ENCODE results near the gene EIF5B. TPM values are rescaled to one million over a fixed set of nuclear protein-coding genes. Genes with fewer than 3 reads are reported as not detected.

EIF5B gene
- total RNA-seq, 1 experiment from 2014 or later: 2.0 TPM

GRCh38 chr2:99433340-99433739 is 96.2 kb downstream of the EIF5B start:
- no peak for DNase-seq (ENCODE audit: low read depth)
- in situ Hi-C loops (cut with HindIII; ENCODE audit: low pct_unique_long_range_greater_than_20kb, low sequenced_read_pairs): no loop called here

- no peak for DNase-seq (ENCODE audit: low read depth)
- in situ Hi-C loops (cut with HindIII; ENCODE audit: low pct_unique_long_range_greater_than_20kb, low sequenced_read_pairs): no loop called here
Measured at GRCh38 chr2:99436874-99437273, 99.7 kb downstream of the EIF5B start.

GRCh38 chr2:99439971-99440505 is 102.8 kb downstream of the EIF5B start:
- DNase-seq (ENCODE audit: low read depth): no peak

GRCh38 chr2:99442837-99443236 is 105.6 kb downstream of the EIF5B start:
- in situ Hi-C loops (cut with HindIII; ENCODE audit: low pct_unique_long_range_greater_than_20kb, low sequenced_read_pairs): no loop called here
- DNase-seq (ENCODE audit: low read depth): no peak

More at GRCh38 chr2:99439971-99440505, 102.8 kb downstream of the EIF5B start:
- in situ Hi-C loops (cut with HindIII; ENCODE audit: low pct_unique_long_range_greater_than_20kb, low sequenced_read_pairs): no loop called here

GRCh38 chr2:99444222-99444621 is 107.0 kb downstream of the EIF5B start:
- in situ Hi-C loops (cut with HindIII; ENCODE audit: low pct_unique_long_range_greater_than_20kb, low sequenced_read_pairs): no loop called here

GRCh38 chr2:99445065-99445464 is 107.9 kb downstream of the EIF5B start:
- no peak for DNase-seq (ENCODE audit: low read depth)
- in situ Hi-C loops (cut with HindIII; ENCODE audit: low pct_unique_long_range_greater_than_20kb, low sequenced_read_pairs): no loop called here

More at GRCh38 chr2:99444222-99444621, 107.0 kb downstream of the EIF5B start:
- no peak for DNase-seq (ENCODE audit: low read depth)

GRCh38 chr2:99448556-99448955 is 111.4 kb downstream of the EIF5B start:
- no peak for DNase-seq (ENCODE audit: low read depth)
- in situ Hi-C loops (cut with HindIII; ENCODE audit: low pct_unique_long_range_greater_than_20kb, low sequenced_read_pairs): no loop called here

- no peak for DNase-seq (ENCODE audit: low read depth)
- in situ Hi-C loops (cut with HindIII; ENCODE audit: low pct_unique_long_range_greater_than_20kb, low sequenced_read_pairs): no loop called here
Measured at GRCh38 chr2:99450199-99450598, 113.0 kb downstream of the EIF5B start.

Other genes with a start within 250 kb of the EIF5B start
- 0.95 and 4.2 TPM in 2 replicates for gene C2orf15, start 195.7 kb upstream of the EIF5B start, total RNA-seq (2014; rRNA removed; shearing (Covaris generic); ENCODE audit: low replicate concordance)
- 0.35 and 1.8 TPM in 2 replicates for gene TSGA10, start 182.4 kb upstream of the EIF5B start, total RNA-seq (2014; rRNA removed; shearing (Covaris generic); ENCODE audit: low replicate concordance)
- 15.7 and 25.2 TPM in 2 replicates for gene LIPT1, start 182.4 kb upstream of the EIF5B start, total RNA-seq (2014; rRNA removed; shearing (Covaris generic); ENCODE audit: low replicate concordance)
- 30.1 and 40.0 TPM in 2 replicates for gene MITD1, start 156.3 kb upstream of the EIF5B start, total RNA-seq (2014; rRNA removed; shearing (Covaris generic); ENCODE audit: low replicate concordance)
- 54.8 and 78.0 TPM in 2 replicates for gene MRPL30, start 156.2 kb upstream of the EIF5B start, total RNA-seq (2014; rRNA removed; shearing (Covaris generic); ENCODE audit: low replicate concordance)
- gene LYG2, start 81.7 kb upstream of the EIF5B start, total RNA-seq (2014; rRNA removed; shearing (Covaris generic); ENCODE audit: low replicate concordance): not detected in 2 replicates
- gene LYG1, start 36.2 kb upstream of the EIF5B start, total RNA-seq (2014; rRNA removed; shearing (Covaris generic); ENCODE audit: low replicate concordance): not detected in 2 replicates
- gene TXNDC9, start 1.1 kb upstream of the EIF5B start, total RNA-seq (2014; rRNA removed; shearing (Covaris generic); ENCODE audit: low replicate concordance): 92.7 and 117 TPM in 2 replicates
- gene REV1, start 152.6 kb downstream of the EIF5B start, total RNA-seq (2014; rRNA removed; shearing (Covaris generic); ENCODE audit: low replicate concordance): 16.2 and 33.9 TPM in 2 replicates